K562 (cell line): ENCODE data around the gene PFAS. TPM values are rescaled to one million over a fixed set of nuclear protein-coding genes. Genes with fewer than 3 reads are reported as not detected.
A peak's percentile ranks its signal among the peaks of the same experiment; 100 is the strongest.

Source experiments
- BRD9 ChIP-seq: fragments of 450-650 bp; IDR thresholded peaks from 2 replicates; pipeline ENCODE4 v1.6.1; 2018; ENCODE audit warnings: low read depth; ENCODE audit not compliant: partially characterized antibody
- CEBPG ChIP-seq, 3 experiments: fragments of 200-800 bp in 1 of 3; sonication (Bioruptor generic) in 1 of 3; sonication (generic) in 1 of 3; formaldehyde crosslinking in 1 of 3; IDR thresholded peaks in 2 of 3; conservative IDR thresholded peaks in 1 of 3; 2 replicates each; pipeline versions ENCODE4 v1.6.1 to v1.8.0; 2016 to 2022; ENCODE audit warnings: missing compliant biosample characterization in 2 of 3, missing genetic modification characterization in 2 of 3, mild to moderate bottlenecking in 1 of 3, missing genetic modification reagents in 1 of 3
- CSDE1 ChIP-seq, 2 experiments: fragments of 450-650 bp; IDR thresholded peaks; 2 replicates each; pipeline ENCODE4 v1.6.1; 2016; ENCODE audit warnings: mild to moderate bottlenecking in 1 of 2
- FOS ChIP-seq: IDR thresholded peaks from 3 replicates; pipeline ENCODE4 v1.6.1; 2011; ENCODE audit not compliant: insufficient read length; ENCODE audit errors: extremely low read depth
- ILF3 ChIP-seq: fragments of 450-650 bp; IDR thresholded peaks from 2 replicates; pipeline ENCODE4 v1.6.1; 2018; ENCODE audit warnings: antibody characterized with exemption, mild to moderate bottlenecking, moderate library complexity, borderline replicate concordance
- KDM1A ChIP-seq, 2 experiments: fragments of 450-650 bp; IDR thresholded peaks; 2 replicates each; pipeline ENCODE4 v1.6.1; 2016; ENCODE audit warnings: mild to moderate bottlenecking in 2 of 2
- KDM4B ChIP-seq, 2 experiments: fragments of 450-650 bp in 1 of 2; sonication (generic) in 1 of 2; IDR thresholded peaks; 2 replicates each; pipeline ENCODE4 v1.6.1; 2016 to 2017; ENCODE audit warnings: borderline replicate concordance in 2 of 2, antibody characterized with exemption in 1 of 2, low read depth in 1 of 2, mild to moderate bottlenecking in 1 of 2
- KLF10 ChIP-seq: fragments of 250-450 bp; sonication (Bioruptor Pico); IDR thresholded peaks from 2 replicates; pipeline ENCODE4 v1.6.1; 2021; ENCODE audit warnings: matching md5 sums
- L3MBTL2 ChIP-seq: fragments of 450-650 bp; IDR thresholded peaks from 2 replicates; pipeline ENCODE4 v1.6.1; 2016; ENCODE audit warnings: mild to moderate bottlenecking, moderate library complexity
- RB1 ChIP-seq: fragments of 450-650 bp; IDR thresholded peaks from 2 replicates; pipeline ENCODE4 v1.6.1; 2017; ENCODE audit warnings: low read depth, mild to moderate bottlenecking
- RFX7 ChIP-seq: fragments of 250-450 bp; sonication (Bioruptor Pico); IDR thresholded peaks from 2 replicates; pipeline ENCODE4 v1.5.1; 2021; ENCODE audit warnings: mild to moderate bottlenecking
- SMAD3 ChIP-seq: fragments of 450-650 bp; formaldehyde crosslinking; conservative IDR thresholded peaks from 2 replicates; pipeline ENCODE4 v1.4.0; 2020; ENCODE audit warnings: mild to moderate bottlenecking
- ZNF780A ChIP-seq: fragments of 250-450 bp; sonication (Bioruptor Pico); IDR thresholded peaks from 2 replicates; pipeline ENCODE4 v1.5.0; 2021; ENCODE audit warnings: mild to moderate bottlenecking
- ZSCAN29 ChIP-seq: fragments of 450-650 bp; IDR thresholded peaks from 2 replicates; pipeline ENCODE4 v1.6.1; 2017
- polyA plus RNA-seq, 8 experiments: library from polyadenylated mRNA; depleted of rRNA in 4 of 8; stranded (reverse) in 5 of 8; unstranded in 3 of 8; fragments of >200 nt; fragmentation: Nextera tagmentation in 2 of 8; fragmentation: Illumina TruSeq in 1 of 8; extraction: Ambion mirVana in 2 of 8; extraction: Trizol in 1 of 8; gene quantifications; 2 replicates each; pipeline versions ENCODE4 v1.2.1 to v1.2.3, GENCODE V29; 2011 to 2014; ENCODE audit warnings: inconsistent platforms in 1 of 8, missing spikeins in 1 of 8
- total RNA-seq, 7 experiments: library from RNA; depleted of rRNA in 6 of 7; stranded (reverse); fragments of >200 nt in 6 of 7; fragmentation: Illumina TruSeq in 2 of 7; extraction: Trizol in 2 of 7; gene quantifications; 2 replicates each; pipeline versions ENCODE4 v1.2.1 to v1.2.3, GENCODE V29; 2011 to 2021; ENCODE audit warnings: low replicate concordance in 1 of 7
- TF ChIP-seq, protein P1 (sequence below): fragments of 450-650 bp; formaldehyde crosslinking; conservative IDR thresholded peaks from 2 replicates; pipeline ENCODE4 v1.4.0; 2022; ENCODE audit warnings: mild to moderate bottlenecking, missing genetic modification characterization
- TF ChIP-seq, protein P2 (sequence below): sonication (generic); IDR thresholded peaks from 2 replicates; pipeline ENCODE4 v1.6.1; 2016
- TF ChIP-seq, protein P3 (sequence below): fragments of 200-800 bp; sonication (Bioruptor generic); IDR thresholded peaks from 2 replicates; pipeline ENCODE4 v1.6.1; 2017; ENCODE audit warnings: missing genetic modification characterization, missing compliant biosample characterization
- TF ChIP-seq, protein P4 (sequence below), 2 experiments: fragments of 450-650 bp; IDR thresholded peaks; 2 replicates each; pipeline ENCODE4 v1.6.1; 2016
- TF ChIP-seq, protein P5 (sequence below), 2 experiments: IDR thresholded peaks; 2 replicates each; pipeline ENCODE4 v1.6.1; 2011; ENCODE audit warnings: borderline replicate concordance in 1 of 2, control low read depth in 1 of 2, low read depth in 1 of 2, low read length in 1 of 2, mild to moderate bottlenecking in 1 of 2, mixed read lengths in 1 of 2, moderate library complexity in 1 of 2; ENCODE audit not compliant: insufficient read depth in 1 of 2, insufficient read length in 1 of 2, poor library complexity in 1 of 2, severe bottlenecking in 1 of 2; ENCODE audit errors: extremely low read depth in 1 of 2
- TF ChIP-seq, protein P6 (sequence below): sonication (generic); formaldehyde crosslinking; IDR thresholded peaks from 2 replicates; pipeline ENCODE4 v1.8.0; 2022; ENCODE audit warnings: mild to moderate bottlenecking, missing genetic modification reagents

Gene PFAS
- total and polyA plus RNA-seq, 9 of the 15 experiments (the other 6 are each of a cell fraction or from before 2014, with no cell fraction given), result 11.6 to 131 (median 43.9) TPM

DNA sequence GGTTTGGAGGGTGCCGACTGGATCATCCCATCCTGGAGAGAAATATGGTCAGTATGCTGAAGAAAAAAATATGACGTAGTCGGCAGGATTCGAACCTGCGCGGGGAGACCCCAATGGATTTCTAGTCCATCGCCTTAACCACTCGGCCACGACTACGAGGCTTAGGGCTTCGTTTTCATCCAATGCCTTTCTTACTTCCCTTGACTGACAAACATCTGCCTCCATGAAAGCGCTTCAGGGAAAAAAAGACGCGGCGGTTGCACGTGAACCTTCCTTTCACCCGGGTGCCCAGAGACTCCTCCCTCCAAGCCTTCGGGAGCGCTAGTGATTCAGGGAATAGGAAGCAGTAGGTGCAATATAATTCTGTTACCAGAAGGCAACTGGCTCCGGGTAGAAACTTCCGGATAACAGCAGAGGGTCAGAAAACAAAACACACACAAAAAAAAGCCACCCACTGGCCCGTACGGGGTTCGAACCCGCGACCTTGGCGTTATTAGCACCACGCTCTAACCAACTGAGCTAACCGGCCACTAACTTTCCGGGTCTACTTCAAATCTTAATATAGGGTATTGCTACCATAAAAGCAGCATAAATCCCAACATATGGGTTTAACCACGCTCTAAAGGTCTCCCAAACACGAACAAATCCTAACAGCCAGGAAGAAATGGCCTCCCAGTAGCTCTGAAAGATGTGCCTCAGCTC is 22.4 kb upstream of the PFAS start (continued):
- TF ChIP-seq, protein P1, sequence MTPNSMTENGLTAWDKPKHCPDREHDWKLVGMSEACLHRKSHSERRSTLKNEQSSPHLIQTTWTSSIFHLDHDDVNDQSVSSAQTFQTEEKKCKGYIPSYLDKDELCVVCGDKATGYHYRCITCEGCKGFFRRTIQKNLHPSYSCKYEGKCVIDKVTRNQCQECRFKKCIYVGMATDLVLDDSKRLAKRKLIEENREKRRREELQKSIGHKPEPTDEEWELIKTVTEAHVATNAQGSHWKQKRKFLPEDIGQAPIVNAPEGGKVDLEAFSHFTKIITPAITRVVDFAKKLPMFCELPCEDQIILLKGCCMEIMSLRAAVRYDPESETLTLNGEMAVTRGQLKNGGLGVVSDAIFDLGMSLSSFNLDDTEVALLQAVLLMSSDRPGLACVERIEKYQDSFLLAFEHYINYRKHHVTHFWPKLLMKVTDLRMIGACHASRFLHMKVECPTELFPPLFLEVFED, result peak; percentile 86; the same call in 1 of the 2 replicates
- TF ChIP-seq CEBPG (CRISPR knock-in tag; IDR thresholded peaks at IDR 0.05) (no peak; the same call in 1 of the 2 replicates), CEBPG (tag; conservative IDR thresholded peaks at IDR 0.05 in 1 of 2, IDR thresholded peaks at IDR 0.05 in 1 of 2) (peak; percentile 50 to 59; a peak in 2 of 4 replicates), RFX7 (CRISPR knock-in tag) (peak; percentile 59; the same call in 1 of the 2 replicates), RB1 (peak; percentile 25; the same call in 1 of the 2 replicates), KDM1A (IDR thresholded peaks at IDR 0.05) (no peak), ZSCAN29 (peak; percentile 73; the same call in 1 of the 2 replicates), KLF10 (CRISPR knock-in tag) (peak; percentile 70; the same call in 1 of the 2 replicates), FOS (peak; percentile 6), SMAD3 (CRISPR knock-in tag) (peak; percentile 18), KDM4B (IDR thresholded peaks at IDR 0.05; ENCODE audit: borderline replicate concordance in 2 of 2, low read depth in 1 of 2) (no peak), L3MBTL2 (no peak; the same call in 1 of the 2 replicates), CSDE1 (IDR thresholded peaks at IDR 0.05) (peak in 1 of 2 experiments; percentile 1; a peak in 1 of 4 replicates), ILF3 (peak; percentile 93), BRD9 (peak; percentile 92), ZNF780A (CRISPR knock-in tag) (peak; percentile 65; the same call in 1 of the 2 replicates)
- TF ChIP-seq, protein P2, sequence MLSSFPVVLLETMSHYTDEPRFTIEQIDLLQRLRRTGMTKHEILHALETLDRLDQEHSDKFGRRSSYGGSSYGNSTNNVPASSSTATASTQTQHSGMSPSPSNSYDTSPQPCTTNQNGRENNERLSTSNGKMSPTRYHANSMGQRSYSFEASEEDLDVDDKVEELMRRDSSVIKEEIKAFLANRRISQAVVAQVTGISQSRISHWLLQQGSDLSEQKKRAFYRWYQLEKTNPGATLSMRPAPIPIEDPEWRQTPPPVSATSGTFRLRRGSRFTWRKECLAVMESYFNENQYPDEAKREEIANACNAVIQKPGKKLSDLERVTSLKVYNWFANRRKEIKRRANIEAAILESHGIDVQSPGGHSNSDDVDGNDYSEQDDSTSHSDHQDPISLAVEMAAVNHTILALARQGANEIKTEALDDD, result peak; percentile 54; the same call in 1 of the 2 replicates
- TF ChIP-seq, protein P3, sequence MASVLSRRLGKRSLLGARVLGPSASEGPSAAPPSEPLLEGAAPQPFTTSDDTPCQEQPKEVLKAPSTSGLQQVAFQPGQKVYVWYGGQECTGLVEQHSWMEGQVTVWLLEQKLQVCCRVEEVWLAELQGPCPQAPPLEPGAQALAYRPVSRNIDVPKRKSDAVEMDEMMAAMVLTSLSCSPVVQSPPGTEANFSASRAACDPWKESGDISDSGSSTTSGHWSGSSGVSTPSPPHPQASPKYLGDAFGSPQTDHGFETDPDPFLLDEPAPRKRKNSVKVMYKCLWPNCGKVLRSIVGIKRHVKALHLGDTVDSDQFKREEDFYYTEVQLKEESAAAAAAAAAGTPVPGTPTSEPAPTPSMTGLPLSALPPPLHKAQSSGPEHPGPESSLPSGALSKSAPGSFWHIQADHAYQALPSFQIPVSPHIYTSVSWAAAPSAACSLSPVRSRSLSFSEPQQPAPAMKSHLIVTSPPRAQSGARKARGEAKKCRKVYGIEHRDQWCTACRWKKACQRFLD, result no peak
- TF ChIP-seq, protein P4, sequence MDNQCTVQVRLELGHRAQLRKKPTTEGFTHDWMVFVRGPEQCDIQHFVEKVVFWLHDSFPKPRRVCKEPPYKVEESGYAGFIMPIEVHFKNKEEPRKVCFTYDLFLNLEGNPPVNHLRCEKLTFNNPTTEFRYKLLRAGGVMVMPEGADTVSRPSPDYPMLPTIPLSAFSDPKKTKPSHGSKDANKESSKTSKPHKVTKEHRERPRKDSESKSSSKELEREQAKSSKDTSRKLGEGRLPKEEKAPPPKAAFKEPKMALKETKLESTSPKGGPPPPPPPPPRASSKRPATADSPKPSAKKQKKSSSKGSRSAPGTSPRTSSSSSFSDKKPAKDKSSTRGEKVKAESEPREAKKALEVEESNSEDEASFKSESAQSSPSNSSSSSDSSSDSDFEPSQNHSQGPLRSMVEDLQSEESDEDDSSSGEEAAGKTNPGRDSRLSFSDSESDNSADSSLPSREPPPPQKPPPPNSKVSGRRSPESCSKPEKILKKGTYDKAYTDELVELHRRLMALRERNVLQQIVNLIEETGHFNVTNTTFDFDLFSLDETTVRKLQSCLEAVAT (IDR thresholded peaks at IDR 0.05), result no peak
- TF ChIP-seq, protein P5, sequence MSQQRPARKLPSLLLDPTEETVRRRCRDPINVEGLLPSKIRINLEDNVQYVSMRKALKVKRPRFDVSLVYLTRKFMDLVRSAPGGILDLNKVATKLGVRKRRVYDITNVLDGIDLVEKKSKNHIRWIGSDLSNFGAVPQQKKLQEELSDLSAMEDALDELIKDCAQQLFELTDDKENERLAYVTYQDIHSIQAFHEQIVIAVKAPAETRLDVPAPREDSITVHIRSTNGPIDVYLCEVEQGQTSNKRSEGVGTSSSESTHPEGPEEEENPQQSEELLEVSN (IDR thresholded peaks at IDR 0.05; ENCODE audit: borderline replicate concordance in 1 of 2, extremely low read depth in 1 of 2, insufficient read depth in 1 of 2, insufficient read length in 1 of 2, low read depth in 1 of 2, low read length in 1 of 2, poor library complexity in 1 of 2, severe bottlenecking in 1 of 2), result peak in 1 of 2 experiments; percentile 24
- TF ChIP-seq, protein P6, sequence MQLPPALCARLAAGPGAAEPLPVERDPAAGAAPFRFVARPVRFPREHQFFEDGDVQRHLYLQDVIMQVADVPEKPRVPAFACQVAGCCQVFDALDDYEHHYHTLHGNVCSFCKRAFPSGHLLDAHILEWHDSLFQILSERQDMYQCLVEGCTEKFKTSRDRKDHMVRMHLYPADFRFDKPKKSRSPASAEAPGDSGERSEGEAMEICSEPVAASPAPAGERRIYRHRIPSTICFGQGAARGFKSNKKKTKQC (CRISPR knock-in tag), result 0 out of 2 replicates have a peak, but pooled peaks have one; percentile 77
